ENCODE results near the gene SDS.

DNA sequence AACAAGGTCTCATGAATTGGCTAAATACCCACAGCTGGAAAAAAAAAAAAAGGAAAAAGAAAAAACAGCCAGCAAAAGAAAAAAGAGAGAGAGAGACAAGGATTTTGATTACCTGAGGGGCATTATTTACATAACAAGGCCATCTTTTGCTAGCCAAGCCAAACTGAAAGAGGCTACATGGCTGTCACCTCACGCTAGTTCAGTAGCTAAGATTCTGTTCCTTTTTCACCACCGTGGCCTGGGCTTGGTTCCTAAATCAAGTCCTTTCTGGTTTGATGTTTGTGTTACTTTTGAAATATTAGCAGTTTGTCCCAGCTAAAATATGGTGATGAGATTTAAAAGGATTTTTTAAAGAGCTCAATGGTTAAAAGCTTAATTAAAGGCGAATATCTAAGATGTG, 2.0 kb upstream of the SDS start:
- no peak for TF ChIP-seq EZH2phosphoT487 (IDR thresholded peaks at IDR 0.05; ENCODE audit: borderline replicate concordance, low read depth, low read length)
- TF ChIP-seq, protein P1, sequence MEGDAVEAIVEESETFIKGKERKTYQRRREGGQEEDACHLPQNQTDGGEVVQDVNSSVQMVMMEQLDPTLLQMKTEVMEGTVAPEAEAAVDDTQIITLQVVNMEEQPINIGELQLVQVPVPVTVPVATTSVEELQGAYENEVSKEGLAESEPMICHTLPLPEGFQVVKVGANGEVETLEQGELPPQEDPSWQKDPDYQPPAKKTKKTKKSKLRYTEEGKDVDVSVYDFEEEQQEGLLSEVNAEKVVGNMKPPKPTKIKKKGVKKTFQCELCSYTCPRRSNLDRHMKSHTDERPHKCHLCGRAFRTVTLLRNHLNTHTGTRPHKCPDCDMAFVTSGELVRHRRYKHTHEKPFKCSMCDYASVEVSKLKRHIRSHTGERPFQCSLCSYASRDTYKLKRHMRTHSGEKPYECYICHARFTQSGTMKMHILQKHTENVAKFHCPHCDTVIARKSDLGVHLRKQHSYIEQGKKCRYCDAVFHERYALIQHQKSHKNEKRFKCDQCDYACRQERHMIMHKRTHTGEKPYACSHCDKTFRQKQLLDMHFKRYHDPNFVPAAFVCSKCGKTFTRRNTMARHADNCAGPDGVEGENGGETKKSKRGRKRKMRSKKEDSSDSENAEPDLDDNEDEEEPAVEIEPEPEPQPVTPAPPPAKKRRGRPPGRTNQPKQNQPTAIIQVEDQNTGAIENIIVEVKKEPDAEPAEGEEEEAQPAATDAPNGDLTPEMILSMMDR (conservative IDR thresholded peaks at IDR 0.05; ENCODE audit: low read length), result no peak
